Esophagus muscularis mucosa (tissue), 3 donors: ENCODE results near the gene PPA1.

Source experiments
- POLR2A ChIP-seq: fragments of 450-650 bp; IDR thresholded peaks from one replicate; pipeline ENCODE4 v1.6.1; 2017; ENCODE audit warnings: antibody characterized with exemption, moderate library complexity, mild to moderate bottlenecking, low read depth
- POLR2AphosphoS5 ChIP-seq, 2 donors: sonication (generic); formaldehyde crosslinking; IDR thresholded peaks; one replicate each; pipeline ENCODE4 v1.6.1; 2017; ENCODE audit warnings: antibody characterized with exemption in 2 of 2
- TF ChIP-seq, protein P1 (sequence below), 3 experiments: fragments of 200-600 bp in 2 of 3; fragments of 450-650 bp in 1 of 3; sonication (generic) in 2 of 3; IDR thresholded peaks; one replicate each; pipeline ENCODE4 v1.5.1; 2017 to 2019; ENCODE audit warnings: antibody characterized with exemption in 3 of 3, mild to moderate bottlenecking in 2 of 3, moderate library complexity in 1 of 3

DNA sequence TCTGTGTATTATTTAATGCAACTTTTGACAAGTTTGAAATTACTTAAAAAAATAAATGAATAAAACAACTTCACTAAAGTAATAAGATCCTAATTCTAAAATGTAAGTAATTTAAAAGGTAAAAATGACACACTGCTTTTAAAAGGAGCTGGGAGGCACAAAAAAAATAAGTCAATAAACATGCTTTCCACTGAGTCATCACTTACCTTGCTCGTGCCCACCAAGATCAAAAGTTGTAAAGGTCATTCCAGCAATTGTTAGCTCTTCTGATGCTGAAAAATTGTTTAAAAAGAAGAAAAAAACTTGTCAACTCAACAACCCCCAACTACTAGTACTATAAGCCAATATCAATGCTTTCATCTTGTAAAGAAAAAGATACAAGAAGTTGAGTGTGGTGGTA is 72.4 kb downstream of the PPA1 start:
- TF ChIP-seq POLR2A = no peak
- TF ChIP-seq, protein P1, sequence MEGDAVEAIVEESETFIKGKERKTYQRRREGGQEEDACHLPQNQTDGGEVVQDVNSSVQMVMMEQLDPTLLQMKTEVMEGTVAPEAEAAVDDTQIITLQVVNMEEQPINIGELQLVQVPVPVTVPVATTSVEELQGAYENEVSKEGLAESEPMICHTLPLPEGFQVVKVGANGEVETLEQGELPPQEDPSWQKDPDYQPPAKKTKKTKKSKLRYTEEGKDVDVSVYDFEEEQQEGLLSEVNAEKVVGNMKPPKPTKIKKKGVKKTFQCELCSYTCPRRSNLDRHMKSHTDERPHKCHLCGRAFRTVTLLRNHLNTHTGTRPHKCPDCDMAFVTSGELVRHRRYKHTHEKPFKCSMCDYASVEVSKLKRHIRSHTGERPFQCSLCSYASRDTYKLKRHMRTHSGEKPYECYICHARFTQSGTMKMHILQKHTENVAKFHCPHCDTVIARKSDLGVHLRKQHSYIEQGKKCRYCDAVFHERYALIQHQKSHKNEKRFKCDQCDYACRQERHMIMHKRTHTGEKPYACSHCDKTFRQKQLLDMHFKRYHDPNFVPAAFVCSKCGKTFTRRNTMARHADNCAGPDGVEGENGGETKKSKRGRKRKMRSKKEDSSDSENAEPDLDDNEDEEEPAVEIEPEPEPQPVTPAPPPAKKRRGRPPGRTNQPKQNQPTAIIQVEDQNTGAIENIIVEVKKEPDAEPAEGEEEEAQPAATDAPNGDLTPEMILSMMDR (IDR thresholded peaks at IDR 0.05) = no peak
- TF ChIP-seq POLR2AphosphoS5 (IDR thresholded peaks at IDR 0.05) = no peak
